DOHH2 (cell line): Measurements from ENCODE around the gene TMPRSS13.
"Not testable (repeated sequence)": the region's sequence is repeated elsewhere in the genome, so short reads cannot be mapped to it uniquely, and the experiment has no call there.

Experiments used
- H3F3A ChIP-seq: fragments of 200-600 bp; sonication (generic), shearing (Covaris generic); 2 replicates; pipeline ENCODE4 v1.6.0; 2016; ENCODE audit warnings: antibody characterized with exemption, mild to moderate bottlenecking; ENCODE audit not compliant: control insufficient read depth, insufficient read depth
- H3K27ac ChIP-seq: fragments of 200-600 bp; sonication (generic); 2 replicates; pipeline ENCODE4 v1.5.1; 2014; ENCODE audit warnings: low read depth, mild to moderate bottlenecking, low read length, moderate library complexity
- H3K27me3 ChIP-seq: fragments of 200-600 bp; sonication (generic); 2 replicates; pipeline ENCODE4 v1.6.1; 2014; ENCODE audit warnings: mild to moderate bottlenecking, low read length, mixed read lengths; ENCODE audit not compliant: control insufficient read depth
- H3K36me3 ChIP-seq: fragments of 200-600 bp; sonication (generic); 2 replicates; pipeline ENCODE4 v1.6.1; 2014; ENCODE audit warnings: mild to moderate bottlenecking, low read length, moderate library complexity, mixed read lengths; ENCODE audit not compliant: control insufficient read depth
- H3K4me1 ChIP-seq: fragments of 200-600 bp; sonication (generic); 2 replicates; pipeline ENCODE4 v1.6.1; 2014; ENCODE audit warnings: mild to moderate bottlenecking, low read length, mixed read lengths; ENCODE audit not compliant: control insufficient read depth
- H3K4me2 ChIP-seq: fragments of 200-600 bp; sonication (generic); 2 replicates; pipeline ENCODE4 v1.6.0; 2014; ENCODE audit warnings: mild to moderate bottlenecking, low read length, moderate library complexity
- H3K4me3 ChIP-seq: fragments of 200-600 bp; sonication (generic); 2 replicates; pipeline ENCODE4 v1.5.1; 2014; ENCODE audit warnings: mild to moderate bottlenecking, low read length, mixed read lengths
- H3K79me2 ChIP-seq: fragments of 200-600 bp; sonication (generic); 2 replicates; pipeline ENCODE4 v1.6.1; 2014; ENCODE audit warnings: mild to moderate bottlenecking, low read length, mixed read lengths; ENCODE audit not compliant: control insufficient read depth
- H3K9me2 ChIP-seq: fragments of 200-600 bp; sonication (generic); replicated peaks from 2 replicates; pipeline ENCODE4 v1.6.1; 2014; ENCODE audit warnings: mild to moderate bottlenecking, low read length, mixed read lengths; ENCODE audit not compliant: control insufficient read depth
- H3K9me3 ChIP-seq: fragments of 200-600 bp; sonication (generic); 2 replicates; pipeline ENCODE4 v1.6.1; 2014; ENCODE audit warnings: antibody characterized with exemption, low read length, mixed read lengths; ENCODE audit not compliant: control insufficient read depth, insufficient read depth
- H4K20me1 ChIP-seq: fragments of 200-600 bp; sonication (generic); 2 replicates; pipeline ENCODE4 v1.6.0; 2014; ENCODE audit warnings: low read depth, mild to moderate bottlenecking, antibody characterized with exemption, low read length, moderate library complexity; ENCODE audit not compliant: control insufficient read depth, insufficient read depth
- CTCF ChIP-seq: fragments of 200-600 bp; sonication (generic); IDR thresholded peaks from one replicate; pipeline ENCODE4 v1.5.1; 2014; ENCODE audit warnings: antibody characterized with exemption, mild to moderate bottlenecking, low read depth, low read length; ENCODE audit not compliant: poor library complexity, severe bottlenecking
- EZH2phosphoT487 ChIP-seq: fragments of 200-600 bp; sonication (generic); IDR thresholded peaks from 2 replicates; pipeline ENCODE4 v1.6.1; 2017; ENCODE audit warnings: borderline replicate concordance, mild to moderate bottlenecking, antibody characterized with exemption, low read length, moderate library complexity, mixed read lengths

TMPRSS13 gene

GRCh38 chr11:117929142-117929915 lies at the start of gene TMPRSS13:
TMPRSS13 (minus strand) TSS chr11:117929402; CDS start chr11:117929307, 95 bp downstream.
- H3K36me3 ChIP-seq: no peaks in the 10 kb centered on the region
- no peaks in the 10 kb centered on the region for H3K79me2 ChIP-seq
- H3K9me2 ChIP-seq: no peaks in the 10 kb centered on the region
- H3K4me2 ChIP-seq: peak within 1 kb of the TSS; percentile 43
- peaks cover 44% of the 10 kb centered on the region for H3K4me1 ChIP-seq
- TF ChIP-seq EZH2phosphoT487 (no peak), CTCF (no peak)
- H4K20me1 ChIP-seq: no peaks in the 10 kb centered on the region
- H3K27ac ChIP-seq: no peak within 1 kb of the TSS
- no peaks in the 10 kb centered on the region for H3K9me3 ChIP-seq
- H3K4me3 ChIP-seq: no peak within 1 kb of the TSS
- no peaks in the 10 kb centered on the region; the same call in 1 of the 2 replicates for H3F3A ChIP-seq
- H3K27me3 ChIP-seq: no peaks in the 10 kb centered on the region

- no peak overlapping the region for H3K27ac ChIP-seq
- peaks cover 1% of the 10 kb centered on the region; the same call in 1 of the 2 replicates for H3K9me3 ChIP-seq
Measured at GRCh38 chr11:117978991-117979390, 49.8 kb upstream of the TMPRSS13 start.

GRCh38 chr11:117978291-117978910 lies 49.2 kb upstream of the TMPRSS13 start:
- H3K9me2 ChIP-seq, H3K9me3 ChIP-seq, H3K27ac ChIP-seq, H3K36me3 ChIP-seq, H3F3A ChIP-seq, H3K4me3 ChIP-seq, H3K27me3 ChIP-seq, H4K20me1 ChIP-seq, H3K79me2 ChIP-seq, H3K4me2 ChIP-seq: not testable (repeated sequence)
- H3K4me1 ChIP-seq: peaks cover 36% of the 10 kb centered on the region

More at GRCh38 chr11:117978991-117979390, 49.8 kb upstream of the TMPRSS13 start:
- Histone ChIP-seq H3K4me3 (no peak overlapping the region), H3K36me3 (peaks cover 8% of the 10 kb centered on the region; the same call in 1 of the 2 replicates), H4K20me1 (no peaks in the 10 kb centered on the region), H3K9me2 (no peaks in the 10 kb centered on the region), H3K79me2 (no peaks in the 10 kb centered on the region), H3K4me1 (peaks cover 32% of the 10 kb centered on the region), H3K27me3 (no peaks in the 10 kb centered on the region), H3F3A (peaks cover 4% of the 10 kb centered on the region), H3K4me2 (peak overlapping the region; percentile 25; the same call in 1 of the 2 replicates)
- no peak for TF ChIP-seq EZH2phosphoT487
- TF ChIP-seq CTCF: no peak

GRCh38 chr11:117977612-117978264 lies 48.5 kb upstream of the TMPRSS13 start:
- not testable (repeated sequence) for H3K79me2 ChIP-seq, H3K9me3 ChIP-seq, H3F3A ChIP-seq, H3K4me3 ChIP-seq, H3K27ac ChIP-seq, H3K9me2 ChIP-seq, H4K20me1 ChIP-seq, H3K27me3 ChIP-seq, H3K36me3 ChIP-seq
- Histone ChIP-seq H3K4me2 (peak overlapping the region; percentile 16; the same call in 1 of the 2 replicates), H3K4me1 (peaks cover 42% of the 10 kb centered on the region)
